Panc1 (cell line): ENCODE data around the gene ERLEC1. TPM values are rescaled to one million over a fixed set of nuclear protein-coding genes. Genes with fewer than 3 reads are reported as not detected.

Experiments used
- ATAC-seq: fragments of 200-7000 bp; cut with Tn5 transposase; 2 replicates; pipeline ENCODE4 v1.9.1; 2020; ENCODE audit warnings: mild to moderate bottlenecking, moderate library complexity
- BruUV-seq: library from RNA; stranded (reverse); fragments of 400-500 nt; replicated peaks from 2 replicates; lab custom pipeline; 2021; lab: Mats Ljungman, UMichigan
- CTCF ChIA-PET: fragments of 300-600 bp; sonication (Branson Sonifier 250); formaldehyde crosslinking; loops from one replicate; lab custom pipeline; 2022; ENCODE audit warnings: antibody characterized with exemption; lab: Charles Lee
- POLR2A ChIA-PET: fragments of 300-600 bp; sonication (Branson Sonifier 250); formaldehyde crosslinking; loops from one replicate; lab custom pipeline; 2022; ENCODE audit warnings: antibody characterized with exemption; lab: Charles Lee
- DNase-seq: peaks from one replicate; pipeline ENCODE4 v3.0.0-alpha.2; 2010; ENCODE audit warnings: low read depth, low spot score
- H3K27ac ChIP-seq: 2 replicates; pipeline ENCODE4 v1.5.1; 2011; ENCODE audit warnings: mild to moderate bottlenecking, low read length, inconsistent platforms
- H3K27me3 ChIP-seq: fragments of 200-500 bp; sonication (Bioruptor generic); 2 replicates; pipeline ENCODE4 v1.6.0; 2014; ENCODE audit warnings: low read length, inconsistent platforms; ENCODE audit not compliant: control insufficient read depth, insufficient read depth
- H3K36me3 ChIP-seq: fragments of 200-500 bp; sonication (Bioruptor generic); 2 replicates; pipeline ENCODE4 v1.5.1; 2014; ENCODE audit warnings: inconsistent platforms, mild to moderate bottlenecking, low read length, moderate library complexity; ENCODE audit not compliant: control insufficient read depth, insufficient read depth
- H3K4me1 ChIP-seq: 2 replicates; pipeline ENCODE4 v1.5.1; 2011; ENCODE audit warnings: inconsistent platforms, mild to moderate bottlenecking, low read length, moderate library complexity; ENCODE audit not compliant: control insufficient read depth, insufficient read depth
- H3K4me3 ChIP-seq, 2 experiments: 2 replicates each; pipeline ENCODE4 v1.5.1; 2011 to 2012; ENCODE audit warnings: low read depth in 2 of 2, low read length in 2 of 2, mild to moderate bottlenecking in 2 of 2, inconsistent platforms in 1 of 2, moderate library complexity in 1 of 2
- H3K9me3 ChIP-seq: fragments of 200-500 bp; sonication (Bioruptor generic); 2 replicates; pipeline ENCODE4 v1.5.1; 2014; ENCODE audit warnings: low read depth, mild to moderate bottlenecking, inconsistent platforms, low read length, moderate library complexity; ENCODE audit not compliant: control insufficient read depth, insufficient read depth
- CTCF ChIP-seq: fragments of 450-650 bp; IDR thresholded peaks from 2 replicates; pipeline ENCODE4 v1.5.1; 2017; ENCODE audit warnings: mild to moderate bottlenecking
- POLR2AphosphoS5 ChIP-seq: IDR thresholded peaks from 2 replicates; pipeline ENCODE4 v1.6.1; 2012; ENCODE audit warnings: mild to moderate bottlenecking, low read depth, low read length, moderate library complexity
- REST ChIP-seq, 2 experiments: IDR thresholded peaks; 2 replicates each; pipeline ENCODE4 v1.6.1; 2011 to 2012; ENCODE audit warnings: low read depth in 2 of 2, control low read depth in 1 of 2, low read length in 1 of 2, mild to moderate bottlenecking in 1 of 2, moderate library complexity in 1 of 2; ENCODE audit not compliant: insufficient read depth in 1 of 2
- SIN3A ChIP-seq: IDR thresholded peaks from 2 replicates; pipeline ENCODE4 v1.6.1; 2012; ENCODE audit warnings: low read depth, mild to moderate bottlenecking, low read length, moderate library complexity, borderline replicate concordance; ENCODE audit not compliant: insufficient read depth
- TCF7L2 ChIP-seq: IDR thresholded peaks from 2 replicates; pipeline ENCODE4 v1.6.1; 2011; ENCODE audit warnings: mild to moderate bottlenecking, low read depth, low read length, inconsistent platforms
- in situ Hi-C: cut with HindIII; loops from 2 replicates; pipeline ENCODE4 v1.10.0; 2016; ENCODE audit warnings: low sequenced_read_pairs, low pct_unique_long_range_greater_than_20kb
- intact Hi-C: fragments of 100-400 bp; cut with micrococcal nuclease; formaldehyde crosslinking; loops from one replicate; pipeline ENCODE4 v1.10.0; 2022; ENCODE audit not compliant: unreplicated experiment
- total RNA-seq: library from RNA; stranded (reverse); gene quantifications from one replicate; pipeline ENCODE4 v1.2.1, GENCODE V29; 2021; ENCODE audit not compliant: unreplicated experiment

Gene ERLEC1
- total RNA-seq, 1 experiment from 2014 or later = 43.9 TPM

GRCh38 chr2:53793261-53793660 is 6.4 kb downstream of the ERLEC1 start:
- no TSS peak for BruUV-seq
- POLR2A ChIA-PET = interaction anchor here (0.6 kb wide), 1 partner anchor 31 kb away, joined by 3 read pairs; no protein-coding TSS in a partner anchor
- H3K4me3 ChIP-seq = no peak overlapping the region
- CTCF ChIA-PET = no interaction called here
- no peak for TF ChIP-seq REST (IDR thresholded peaks at IDR 0.05; ENCODE audit: insufficient read depth in 1 of 2, low read depth in 2 of 2, low read length in 1 of 2)
- no peak for TF ChIP-seq TCF7L2
- no peak for TF ChIP-seq SIN3A
- TF ChIP-seq CTCF = no peak
- TF ChIP-seq POLR2AphosphoS5 = no peak
- in situ Hi-C loops = no loop called here
- ATAC-seq = no peak
- peaks cover 13% of the 10 kb centered on the region; the same call in 1 of the 2 replicates for H3K36me3 ChIP-seq
- H3K4me1 ChIP-seq = peaks cover 2% of the 10 kb centered on the region; the same call in 1 of the 2 replicates
- intact Hi-C loops = no loop called here
- no peaks in the 10 kb centered on the region for H3K9me3 ChIP-seq
- H3K27ac ChIP-seq = no peak overlapping the region
- DNase-seq = no peak
- H3K27me3 ChIP-seq = no peaks in the 10 kb centered on the region

- Histone ChIP-seq H3K4me1 (no peaks in the 10 kb centered on the region), H3K27ac (no peak overlapping the region), H3K9me3 (no peaks in the 10 kb centered on the region), H3K4me3 (no peak overlapping the region), H3K36me3 (peaks cover 18% of the 10 kb centered on the region; the same call in 1 of the 2 replicates), H3K27me3 (no peaks in the 10 kb centered on the region)
- CTCF ChIA-PET = no interaction called here
- POLR2A ChIA-PET = no interaction called here
- intact Hi-C loops (no loop called here), in situ Hi-C loops (no loop called here)
- DNase-seq (no peak), ATAC-seq (no peak)
- TF ChIP-seq POLR2AphosphoS5 (no peak), TCF7L2 (no peak), SIN3A (no peak), REST (IDR thresholded peaks at IDR 0.05; ENCODE audit: insufficient read depth in 1 of 2, low read depth in 2 of 2, low read length in 1 of 2) (no peak), CTCF (no peak)
- no TSS peak for BruUV-seq
These were observed 7.0 kb downstream of the ERLEC1 start for GRCh38 chr2:53793821-53794220.
